Osteocyte (in vitro differentiated cells): ENCODE data around the gene RSRC1. TPM values are rescaled to one million over a fixed set of nuclear protein-coding genes. Genes with fewer than 3 reads are reported as not detected.

ENCODE experiments used
- DNase-seq: peaks from one replicate; pipeline ENCODE4 v3.0.0; 2021; ENCODE audit warnings: mixed read lengths; ENCODE audit not compliant: unreplicated experiment; ENCODE audit errors: extremely low spot score
- H3K27ac Mint-ChIP-seq: one replicate; pipeline ENCODE4 v1.8.0; 2021; ENCODE audit warnings: mild to moderate bottlenecking, mixed read lengths; ENCODE audit not compliant: unreplicated experiment
- H3K27me3 Mint-ChIP-seq: one replicate; pipeline ENCODE4 v1.8.0; 2021; ENCODE audit warnings: mixed read lengths; ENCODE audit not compliant: unreplicated experiment
- H3K36me3 Mint-ChIP-seq: one replicate; pipeline ENCODE4 v1.8.0; 2021; ENCODE audit warnings: mixed read lengths; ENCODE audit not compliant: unreplicated experiment
- H3K4me1 Mint-ChIP-seq: one replicate; pipeline ENCODE4 v1.8.0; 2021; ENCODE audit warnings: mixed read lengths; ENCODE audit not compliant: unreplicated experiment
- H3K4me3 Mint-ChIP-seq: one replicate; pipeline ENCODE4 v1.8.0; 2021; ENCODE audit warnings: mild to moderate bottlenecking, moderate library complexity, mixed read lengths; ENCODE audit not compliant: unreplicated experiment
- H3K9me3 Mint-ChIP-seq: one replicate; pipeline ENCODE4 v1.8.0; 2021; ENCODE audit warnings: mixed read lengths; ENCODE audit not compliant: unreplicated experiment
- CTCF ChIP-seq: fragments of 200-600 bp; sonication (generic); IDR thresholded peaks from 2 replicates; pipeline ENCODE4 v1.5.0; 2021; ENCODE audit warnings: antibody characterized with exemption, mild to moderate bottlenecking, moderate library complexity
- total RNA-seq: library from RNA; stranded (reverse); gene quantifications from 2 replicates; pipeline ENCODE4 v1.2.1, GENCODE V29; 2021

The RSRC1 gene
- total RNA-seq, 1 donor from 2014 or later, result 26.3 TPM

- DNase-seq, result no peak
These were observed 91.1 kb downstream of the RSRC1 start for GRCh38 chr3:158200955-158201354.

GRCh38 chr3:158205324-158205723 is 95.4 kb downstream of the RSRC1 start:
- H3K27me3 Mint-ChIP-seq, result no peaks in the 10 kb centered on the region
- no peak overlapping the region for H3K4me3 Mint-ChIP-seq
- no peak overlapping the region for H3K27ac Mint-ChIP-seq
- peaks cover 19% of the 10 kb centered on the region for H3K9me3 Mint-ChIP-seq
- DNase-seq, result no peak
- no peaks in the 10 kb centered on the region for H3K4me1 Mint-ChIP-seq
- peaks cover 18% of the 10 kb centered on the region for H3K36me3 Mint-ChIP-seq
- no peak for TF ChIP-seq CTCF

More at GRCh38 chr3:158200955-158201354, 91.1 kb downstream of the RSRC1 start:
- H3K27me3 Mint-ChIP-seq, result no peaks in the 10 kb centered on the region
- no peak overlapping the region for H3K4me3 Mint-ChIP-seq
- no peaks in the 10 kb centered on the region for H3K4me1 Mint-ChIP-seq
- TF ChIP-seq CTCF, result no peak
- peaks cover 35% of the 10 kb centered on the region for H3K9me3 Mint-ChIP-seq
- peaks cover 35% of the 10 kb centered on the region for H3K36me3 Mint-ChIP-seq
- no peak overlapping the region for H3K27ac Mint-ChIP-seq

GRCh38 chr3:158205994-158206393 is 96.1 kb downstream of the RSRC1 start:
- Mint-ChIP-seq H3K9me3 (peaks cover 12% of the 10 kb centered on the region), H3K27me3 (no peaks in the 10 kb centered on the region), H3K27ac (no peak overlapping the region), H3K36me3 (peaks cover 12% of the 10 kb centered on the region), H3K4me1 (no peaks in the 10 kb centered on the region), H3K4me3 (no peak overlapping the region)
- no peak for TF ChIP-seq CTCF
- DNase-seq, result no peak

- H3K27ac Mint-ChIP-seq, result no peak overlapping the region
- no peak for DNase-seq
- no peaks in the 10 kb centered on the region for H3K27me3 Mint-ChIP-seq
- no peak for TF ChIP-seq CTCF
- H3K4me1 Mint-ChIP-seq, result no peaks in the 10 kb centered on the region
- H3K36me3 Mint-ChIP-seq, result no peaks in the 10 kb centered on the region
- no peaks in the 10 kb centered on the region for H3K9me3 Mint-ChIP-seq
- no peak overlapping the region for H3K4me3 Mint-ChIP-seq
These were observed 100.2 kb downstream of the RSRC1 start for GRCh38 chr3:158210067-158210466.

- Mint-ChIP-seq H3K9me3 (no peaks in the 10 kb centered on the region), H3K27me3 (no peaks in the 10 kb centered on the region), H3K4me1 (no peaks in the 10 kb centered on the region)
These were observed 103.6 kb downstream of the RSRC1 start for GRCh38 chr3:158213461-158213860.

More at GRCh38 chr3:158213461-158213860, 103.6 kb downstream of the RSRC1 start:
- no peak for DNase-seq
- no peak for TF ChIP-seq CTCF
- H3K27ac Mint-ChIP-seq, result no peak overlapping the region
- no peaks in the 10 kb centered on the region for H3K36me3 Mint-ChIP-seq
- H3K4me3 Mint-ChIP-seq, result no peak overlapping the region
